BJ (cell line): ENCODE measurements around the gene FZD10. TPM values are rescaled to one million over a fixed set of nuclear protein-coding genes. Genes with fewer than 3 reads are reported as not detected.

Experiments used
- CTCF ChIA-PET: fragments of 350-600 bp; formaldehyde crosslinking; extraction: SDS; loops from one replicate; lab custom pipeline; 2021; ENCODE audit warnings: antibody characterized with exemption, inconsistent platforms; lab: Yijun Ruan, JAX
- POLR2A ChIA-PET: fragments of 300-600 bp; sonication (Branson Sonifier 250); formaldehyde crosslinking; extraction: SDS; loops from one replicate; lab custom pipeline; 2021; ENCODE audit warnings: antibody characterized with exemption; lab: Charles Lee
- DNase-seq: peaks from one replicate; pipeline ENCODE4 v3.0.0-alpha.2; 2011; ENCODE audit warnings: low read depth
- H3K27me3 ChIP-seq: 2 replicates; pipeline ENCODE4 v1.6.0; 2011; ENCODE audit warnings: low read length; ENCODE audit not compliant: control insufficient read depth, insufficient read depth
- H3K36me3 ChIP-seq: 2 replicates; pipeline ENCODE4 v1.5.1; 2011; ENCODE audit warnings: low read length; ENCODE audit not compliant: control insufficient read depth, insufficient read depth
- H3K4me3 ChIP-seq: 2 replicates; pipeline ENCODE4 v1.5.1; 2011; ENCODE audit warnings: low read depth, mild to moderate bottlenecking, control low read depth, low read length
- polyA plus RNA-seq: library from polyadenylated mRNA; depleted of rRNA; stranded (reverse); fragments of >200 nt; gene quantifications from 2 replicates; pipeline ENCODE4 v1.2.3, GENCODE V29; 2011
- TF ChIP-seq, protein P1 (sequence below): IDR thresholded peaks from 2 replicates; pipeline ENCODE4 v1.5.1; 2011; ENCODE audit warnings: low read depth, mild to moderate bottlenecking, control low read depth, inconsistent platforms, low read length, moderate library complexity; ENCODE audit not compliant: insufficient read depth

The FZD10 gene
- polyA plus RNA-seq, 1 experiment, result not detected

DNA sequence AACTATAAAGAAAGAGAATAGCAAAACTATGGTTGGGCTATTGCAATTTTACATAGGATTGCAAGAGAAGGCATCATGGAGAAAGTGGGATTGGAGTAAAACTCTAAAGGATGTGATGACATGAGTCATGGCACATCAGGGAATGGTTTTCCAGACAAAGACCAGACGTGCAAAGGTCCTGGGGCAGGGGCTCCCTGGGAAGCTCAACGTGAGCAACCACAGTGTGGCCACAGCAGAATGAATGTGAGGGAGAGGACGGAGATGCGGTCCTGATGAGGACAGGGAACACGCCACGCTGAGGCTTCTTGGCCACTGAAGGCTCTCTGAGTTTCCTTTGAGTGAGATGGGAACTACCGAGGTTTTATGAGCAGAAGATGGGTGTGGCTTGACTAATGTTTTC, 38.2 kb downstream of the FZD10 start:
- no peaks in the 10 kb centered on the region for H3K27me3 ChIP-seq
- TF ChIP-seq, protein P1, sequence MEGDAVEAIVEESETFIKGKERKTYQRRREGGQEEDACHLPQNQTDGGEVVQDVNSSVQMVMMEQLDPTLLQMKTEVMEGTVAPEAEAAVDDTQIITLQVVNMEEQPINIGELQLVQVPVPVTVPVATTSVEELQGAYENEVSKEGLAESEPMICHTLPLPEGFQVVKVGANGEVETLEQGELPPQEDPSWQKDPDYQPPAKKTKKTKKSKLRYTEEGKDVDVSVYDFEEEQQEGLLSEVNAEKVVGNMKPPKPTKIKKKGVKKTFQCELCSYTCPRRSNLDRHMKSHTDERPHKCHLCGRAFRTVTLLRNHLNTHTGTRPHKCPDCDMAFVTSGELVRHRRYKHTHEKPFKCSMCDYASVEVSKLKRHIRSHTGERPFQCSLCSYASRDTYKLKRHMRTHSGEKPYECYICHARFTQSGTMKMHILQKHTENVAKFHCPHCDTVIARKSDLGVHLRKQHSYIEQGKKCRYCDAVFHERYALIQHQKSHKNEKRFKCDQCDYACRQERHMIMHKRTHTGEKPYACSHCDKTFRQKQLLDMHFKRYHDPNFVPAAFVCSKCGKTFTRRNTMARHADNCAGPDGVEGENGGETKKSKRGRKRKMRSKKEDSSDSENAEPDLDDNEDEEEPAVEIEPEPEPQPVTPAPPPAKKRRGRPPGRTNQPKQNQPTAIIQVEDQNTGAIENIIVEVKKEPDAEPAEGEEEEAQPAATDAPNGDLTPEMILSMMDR, result no peak
- ChIA-PET CTCF (no interaction called here), POLR2A (no interaction called here)
- H3K36me3 ChIP-seq, result no peaks in the 10 kb centered on the region
- H3K4me3 ChIP-seq, result no peak overlapping the region
- DNase-seq, result no peak

DNA sequence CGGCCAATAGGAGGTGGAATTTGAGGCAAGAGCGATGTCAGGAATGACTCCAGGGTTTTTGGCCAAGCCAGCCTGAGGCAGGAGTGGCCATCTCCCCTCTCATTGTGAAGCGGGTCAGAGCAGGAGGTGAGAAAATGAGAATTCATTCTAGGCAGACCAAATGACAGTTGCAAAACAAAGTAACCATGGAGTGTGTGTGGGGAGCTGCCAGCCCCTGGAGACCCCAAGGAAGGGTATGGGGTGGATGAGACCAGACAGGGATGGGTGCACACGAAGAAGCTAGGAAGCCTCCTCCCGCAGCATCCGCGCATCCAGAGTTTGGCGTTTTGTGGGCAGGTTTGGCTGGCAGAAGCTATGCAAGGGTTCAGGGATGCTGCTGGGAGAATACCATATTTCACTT, 38.8 kb downstream of the FZD10 start:
- POLR2A ChIA-PET, result no interaction called here

DNA sequence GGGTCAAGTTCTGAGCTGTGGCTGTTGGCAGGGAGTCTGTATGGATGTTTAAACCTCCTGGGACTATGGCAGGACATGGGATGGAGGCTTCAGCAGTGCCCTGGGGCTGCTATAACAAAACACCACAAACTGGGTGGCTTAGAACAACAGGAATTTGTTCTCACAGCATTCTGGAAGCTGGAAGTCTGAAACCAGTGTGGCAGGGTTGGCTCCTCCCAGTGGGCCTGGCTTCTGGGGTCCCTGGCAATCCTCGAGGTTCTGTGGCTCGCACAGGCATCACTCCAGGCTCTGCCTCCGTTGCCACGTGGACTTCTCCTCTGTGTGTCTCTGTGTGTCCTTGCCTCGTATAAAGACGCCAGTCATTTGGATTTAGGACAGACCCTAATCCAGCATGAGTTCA, 39.9 kb downstream of the FZD10 start:
- ChIA-PET POLR2A (no interaction called here), CTCF (no interaction called here)
- Histone ChIP-seq H3K4me3 (no peak overlapping the region), H3K36me3 (no peaks in the 10 kb centered on the region), H3K27me3 (no peaks in the 10 kb centered on the region)
- no peak for DNase-seq
- TF ChIP-seq, protein P1, result no peak

More for the DNA sequence above, 38.8 kb downstream of the FZD10 start:
- no peak for DNase-seq
- TF ChIP-seq, protein P1, result no peak
- CTCF ChIA-PET, result no interaction called here
- H3K4me3 ChIP-seq, result no peak overlapping the region
- H3K36me3 ChIP-seq, result no peaks in the 10 kb centered on the region
- no peaks in the 10 kb centered on the region for H3K27me3 ChIP-seq

DNA sequence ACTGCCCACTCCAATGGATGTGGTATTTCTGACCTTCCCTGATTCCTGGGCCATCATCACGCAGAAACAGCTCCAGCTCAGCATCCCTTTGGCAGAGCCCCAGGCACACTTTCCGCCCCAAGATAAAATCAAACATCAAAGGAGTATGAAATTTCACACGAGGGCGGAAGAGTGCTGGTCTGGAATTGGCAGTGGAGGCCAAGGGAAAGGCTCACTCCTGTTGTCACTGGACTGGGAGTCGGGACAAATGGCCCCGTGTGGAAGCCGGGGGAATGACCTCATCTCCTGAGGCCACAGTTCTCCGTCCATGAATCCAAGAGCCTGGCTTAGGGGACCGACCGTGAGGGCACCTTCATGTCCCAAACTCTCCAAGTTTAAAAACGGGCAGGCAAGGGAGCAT, 40.9 kb downstream of the FZD10 start:
- DNase-seq, result no peak
- Histone ChIP-seq H3K27me3 (no peaks in the 10 kb centered on the region), H3K36me3 (no peaks in the 10 kb centered on the region), H3K4me3 (no peak overlapping the region)
- ChIA-PET CTCF (no interaction called here), POLR2A (no interaction called here)
- TF ChIP-seq, protein P1, result no peak

DNA sequence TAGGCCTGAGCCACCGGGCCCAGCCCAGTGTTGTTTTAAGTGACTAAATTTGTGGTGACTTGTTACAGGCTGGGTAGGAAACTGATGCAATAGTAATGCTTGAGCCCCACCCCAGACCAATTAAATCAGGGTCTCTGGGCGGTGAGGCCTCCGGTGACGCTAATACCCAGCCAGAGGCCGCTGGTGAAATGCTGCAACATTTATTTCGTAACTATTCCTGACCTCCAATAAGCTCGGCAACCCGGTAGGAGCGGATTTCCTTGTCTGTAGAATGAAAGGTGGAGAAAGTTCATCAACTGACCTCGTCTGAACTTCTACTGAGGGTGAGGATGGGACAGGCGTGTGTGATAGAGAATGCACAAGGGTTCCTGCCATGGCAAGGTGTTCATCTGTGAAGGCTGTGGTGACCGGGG, 42.3 kb downstream of the FZD10 start:
- CTCF ChIA-PET, result no interaction called here
- no peak overlapping the region for H3K4me3 ChIP-seq

More for the DNA sequence above, 42.3 kb downstream of the FZD10 start:
- POLR2A ChIA-PET, result no interaction called here
- no peak for DNase-seq
- H3K27me3 ChIP-seq, result no peaks in the 10 kb centered on the region
- no peaks in the 10 kb centered on the region for H3K36me3 ChIP-seq
- TF ChIP-seq, protein P1, result no peak
